Neural cell (in vitro differentiated cells): ENCODE data around the gene HPSE2. TPM values are rescaled to one million over a fixed set of nuclear protein-coding genes. Genes with fewer than 3 reads are reported as not detected.

Source experiments
- H2AFZ ChIP-seq: fragments of 200-600, 300-800 bp; sonication (generic), shearing (Covaris generic); 2 replicates; pipeline ENCODE4 v1.6.0; 2014; ENCODE audit warnings: low read depth, mild to moderate bottlenecking, antibody characterized with exemption, low read length, moderate library complexity
- H3F3A ChIP-seq: fragments of 200-600 bp; shearing (Covaris generic); 2 replicates; pipeline ENCODE4 v1.6.1; 2016; ENCODE audit warnings: mild to moderate bottlenecking, moderate library complexity, mixed read lengths, antibody characterized with exemption, low read length; ENCODE audit not compliant: insufficient read depth, poor library complexity, severe bottlenecking
- H3K27ac ChIP-seq: fragments of 200-600, 300-800 bp; sonication (generic), shearing (Covaris generic); 2 replicates; pipeline ENCODE4 v1.5.1; 2014; ENCODE audit warnings: mild to moderate bottlenecking, low read length, moderate library complexity
- H3K27me3 ChIP-seq: fragments of 300-800, 200-600 bp; sonication (generic), shearing (Covaris generic); 2 replicates; pipeline ENCODE4 v1.6.0; 2014; ENCODE audit warnings: mild to moderate bottlenecking, low read depth, low read length, moderate library complexity; ENCODE audit not compliant: insufficient read depth
- H3K36me3 ChIP-seq: fragments of 300-800, 200-600 bp; sonication (generic), shearing (Covaris generic); 2 replicates; pipeline ENCODE4 v1.5.1; 2014; ENCODE audit warnings: mild to moderate bottlenecking, antibody characterized with exemption, low read length, moderate library complexity; ENCODE audit not compliant: insufficient read depth
- H3K4me2 ChIP-seq: fragments of 300-800, 200-600 bp; sonication (generic), shearing (Covaris generic); 2 replicates; pipeline ENCODE4 v1.6.0; 2014; ENCODE audit warnings: mild to moderate bottlenecking, low read length
- H3K4me3 ChIP-seq: fragments of 300-800, 200-600 bp; sonication (generic), shearing (Covaris generic); 2 replicates; pipeline ENCODE4 v1.5.1; 2014; ENCODE audit warnings: mild to moderate bottlenecking, low read length, moderate library complexity
- H3K79me2 ChIP-seq: fragments of 200-600 bp; shearing (Covaris generic); replicated peaks from 2 replicates; pipeline ENCODE4 v1.6.0; 2014; ENCODE audit warnings: mild to moderate bottlenecking, low read length, moderate library complexity; ENCODE audit not compliant: insufficient read depth
- H3K9ac ChIP-seq: fragments of 300-800, 200-600 bp; sonication (generic), shearing (Covaris generic); 2 replicates; pipeline ENCODE4 v1.6.1; 2016; ENCODE audit warnings: mild to moderate bottlenecking, low read length, mixed read lengths
- H3K9me2 ChIP-seq: fragments of 200-600 bp; shearing (Covaris generic); 2 replicates; pipeline ENCODE4 v1.6.1; 2016; ENCODE audit warnings: mild to moderate bottlenecking, low read length, mixed read lengths; ENCODE audit not compliant: insufficient read depth
- H3K9me3 ChIP-seq: fragments of 200-600, 300-800 bp; sonication (generic), shearing (Covaris generic); 2 replicates; pipeline ENCODE4 v1.6.1; 2016; ENCODE audit warnings: mild to moderate bottlenecking, mixed run types, low read length, moderate library complexity, mixed read lengths
- H4K20me1 ChIP-seq: fragments of 200-600 bp; shearing (Covaris generic); 2 replicates; pipeline ENCODE4 v1.6.1; 2016; ENCODE audit warnings: mild to moderate bottlenecking, mixed run types; ENCODE audit not compliant: insufficient read depth
- EP300 ChIP-seq: fragments of 450-650 bp; conservative IDR thresholded peaks from 2 replicates; pipeline ENCODE4 v1.6.1; 2014; ENCODE audit warnings: antibody characterized with exemption, mild to moderate bottlenecking, moderate library complexity; ENCODE audit not compliant: poor library complexity, severe bottlenecking
- EZH2 ChIP-seq: fragments of 200-600, 300-800 bp; shearing (Covaris generic), sonication (generic); IDR thresholded peaks from 2 replicates; pipeline ENCODE4 v1.6.1; 2014; ENCODE audit warnings: antibody characterized with exemption, low read length, borderline replicate concordance, mild to moderate bottlenecking; ENCODE audit not compliant: insufficient read depth, poor library complexity, severe bottlenecking
- MXI1 ChIP-seq: fragments of 450-650 bp; conservative IDR thresholded peaks from 2 replicates; pipeline ENCODE4 v1.6.1; 2014; ENCODE audit warnings: antibody characterized with exemption, mild to moderate bottlenecking; ENCODE audit not compliant: poor library complexity, severe bottlenecking
- POLR2AphosphoS5 ChIP-seq: IDR thresholded peaks from 2 replicates; pipeline ENCODE4 v1.6.1; 2012
- RAD21 ChIP-seq: fragments of 450-650 bp; conservative IDR thresholded peaks from 2 replicates; pipeline ENCODE4 v1.6.1; 2014; ENCODE audit warnings: antibody characterized with exemption, mild to moderate bottlenecking, moderate library complexity
- SMC3 ChIP-seq: fragments of 450-650 bp; conservative IDR thresholded peaks from 2 replicates; pipeline ENCODE4 v1.6.1; 2014; ENCODE audit warnings: antibody characterized with exemption, mild to moderate bottlenecking, moderate library complexity; ENCODE audit not compliant: poor library complexity
- TAF1 ChIP-seq: IDR thresholded peaks from 2 replicates; pipeline ENCODE4 v1.6.1; 2012; ENCODE audit warnings: low read depth
- polyA plus RNA-seq: library from polyadenylated mRNA; depleted of rRNA; stranded (reverse); fragments of >200 nt; gene quantifications from 2 replicates; pipeline ENCODE4 v1.2.3, GENCODE V29; 2014
- TF ChIP-seq, protein P1 (sequence below): IDR thresholded peaks from 2 replicates; pipeline ENCODE4 v1.6.1; 2012; ENCODE audit warnings: borderline replicate concordance
- TF ChIP-seq, protein P2 (sequence below): fragments of 450-650 bp; IDR thresholded peaks from 2 replicates; pipeline ENCODE4 v1.5.1; 2014; ENCODE audit warnings: antibody characterized with exemption, mild to moderate bottlenecking, moderate library complexity; ENCODE audit not compliant: poor library complexity, severe bottlenecking

The HPSE2 gene
- polyA plus RNA-seq, 1 donor from 2014 or later: not detected

DNA sequence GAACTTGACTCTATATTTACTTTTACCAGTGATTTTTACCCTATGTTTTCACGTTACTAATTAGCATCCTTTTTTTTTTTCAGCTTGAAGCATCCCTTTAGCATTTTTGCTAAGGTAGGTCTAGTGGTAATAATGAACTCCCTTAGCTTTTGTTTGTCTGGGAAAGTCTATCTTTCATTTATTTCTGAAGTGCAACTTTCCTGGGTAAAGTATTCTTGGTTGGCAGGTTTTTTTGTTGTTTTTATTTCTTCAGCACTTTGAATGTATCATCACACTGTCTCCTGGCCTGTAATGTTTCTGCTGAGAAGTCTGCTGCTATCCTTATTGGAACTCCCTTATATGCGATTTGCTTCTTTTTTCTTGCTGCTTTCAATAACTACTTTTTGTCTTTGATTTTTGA lies 639.2 kb downstream of the HPSE2 start:
- TF ChIP-seq EP300: no peak
- TF ChIP-seq, protein P1, sequence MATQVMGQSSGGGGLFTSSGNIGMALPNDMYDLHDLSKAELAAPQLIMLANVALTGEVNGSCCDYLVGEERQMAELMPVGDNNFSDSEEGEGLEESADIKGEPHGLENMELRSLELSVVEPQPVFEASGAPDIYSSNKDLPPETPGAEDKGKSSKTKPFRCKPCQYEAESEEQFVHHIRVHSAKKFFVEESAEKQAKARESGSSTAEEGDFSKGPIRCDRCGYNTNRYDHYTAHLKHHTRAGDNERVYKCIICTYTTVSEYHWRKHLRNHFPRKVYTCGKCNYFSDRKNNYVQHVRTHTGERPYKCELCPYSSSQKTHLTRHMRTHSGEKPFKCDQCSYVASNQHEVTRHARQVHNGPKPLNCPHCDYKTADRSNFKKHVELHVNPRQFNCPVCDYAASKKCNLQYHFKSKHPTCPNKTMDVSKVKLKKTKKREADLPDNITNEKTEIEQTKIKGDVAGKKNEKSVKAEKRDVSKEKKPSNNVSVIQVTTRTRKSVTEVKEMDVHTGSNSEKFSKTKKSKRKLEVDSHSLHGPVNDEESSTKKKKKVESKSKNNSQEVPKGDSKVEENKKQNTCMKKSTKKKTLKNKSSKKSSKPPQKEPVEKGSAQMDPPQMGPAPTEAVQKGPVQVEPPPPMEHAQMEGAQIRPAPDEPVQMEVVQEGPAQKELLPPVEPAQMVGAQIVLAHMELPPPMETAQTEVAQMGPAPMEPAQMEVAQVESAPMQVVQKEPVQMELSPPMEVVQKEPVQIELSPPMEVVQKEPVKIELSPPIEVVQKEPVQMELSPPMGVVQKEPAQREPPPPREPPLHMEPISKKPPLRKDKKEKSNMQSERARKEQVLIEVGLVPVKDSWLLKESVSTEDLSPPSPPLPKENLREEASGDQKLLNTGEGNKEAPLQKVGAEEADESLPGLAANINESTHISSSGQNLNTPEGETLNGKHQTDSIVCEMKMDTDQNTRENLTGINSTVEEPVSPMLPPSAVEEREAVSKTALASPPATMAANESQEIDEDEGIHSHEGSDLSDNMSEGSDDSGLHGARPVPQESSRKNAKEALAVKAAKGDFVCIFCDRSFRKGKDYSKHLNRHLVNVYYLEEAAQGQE: no peak
- no peak for TF ChIP-seq POLR2AphosphoS5
- TF ChIP-seq, protein P2, sequence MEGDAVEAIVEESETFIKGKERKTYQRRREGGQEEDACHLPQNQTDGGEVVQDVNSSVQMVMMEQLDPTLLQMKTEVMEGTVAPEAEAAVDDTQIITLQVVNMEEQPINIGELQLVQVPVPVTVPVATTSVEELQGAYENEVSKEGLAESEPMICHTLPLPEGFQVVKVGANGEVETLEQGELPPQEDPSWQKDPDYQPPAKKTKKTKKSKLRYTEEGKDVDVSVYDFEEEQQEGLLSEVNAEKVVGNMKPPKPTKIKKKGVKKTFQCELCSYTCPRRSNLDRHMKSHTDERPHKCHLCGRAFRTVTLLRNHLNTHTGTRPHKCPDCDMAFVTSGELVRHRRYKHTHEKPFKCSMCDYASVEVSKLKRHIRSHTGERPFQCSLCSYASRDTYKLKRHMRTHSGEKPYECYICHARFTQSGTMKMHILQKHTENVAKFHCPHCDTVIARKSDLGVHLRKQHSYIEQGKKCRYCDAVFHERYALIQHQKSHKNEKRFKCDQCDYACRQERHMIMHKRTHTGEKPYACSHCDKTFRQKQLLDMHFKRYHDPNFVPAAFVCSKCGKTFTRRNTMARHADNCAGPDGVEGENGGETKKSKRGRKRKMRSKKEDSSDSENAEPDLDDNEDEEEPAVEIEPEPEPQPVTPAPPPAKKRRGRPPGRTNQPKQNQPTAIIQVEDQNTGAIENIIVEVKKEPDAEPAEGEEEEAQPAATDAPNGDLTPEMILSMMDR: no peak
- TF ChIP-seq TAF1: no peak
- no peak for TF ChIP-seq SMC3
- no peak for TF ChIP-seq RAD21
- no peak for TF ChIP-seq EZH2
- TF ChIP-seq MXI1: no peak
- H4K20me1 ChIP-seq: no peaks in the 10 kb centered on the region
- no peaks in the 10 kb centered on the region for H3K79me2 ChIP-seq
- H3K36me3 ChIP-seq: no peaks in the 10 kb centered on the region
- H3F3A ChIP-seq: no peaks in the 10 kb centered on the region
- no peak overlapping the region for H3K4me2 ChIP-seq
- H3K9me3 ChIP-seq: no peaks in the 10 kb centered on the region
- no peak overlapping the region for H3K4me3 ChIP-seq
- no peak overlapping the region for H2AFZ ChIP-seq
- no peak overlapping the region for H3K9ac ChIP-seq
- no peak overlapping the region for H3K27ac ChIP-seq
- no peaks in the 10 kb centered on the region for H3K27me3 ChIP-seq
- no peaks in the 10 kb centered on the region for H3K9me2 ChIP-seq

DNA sequence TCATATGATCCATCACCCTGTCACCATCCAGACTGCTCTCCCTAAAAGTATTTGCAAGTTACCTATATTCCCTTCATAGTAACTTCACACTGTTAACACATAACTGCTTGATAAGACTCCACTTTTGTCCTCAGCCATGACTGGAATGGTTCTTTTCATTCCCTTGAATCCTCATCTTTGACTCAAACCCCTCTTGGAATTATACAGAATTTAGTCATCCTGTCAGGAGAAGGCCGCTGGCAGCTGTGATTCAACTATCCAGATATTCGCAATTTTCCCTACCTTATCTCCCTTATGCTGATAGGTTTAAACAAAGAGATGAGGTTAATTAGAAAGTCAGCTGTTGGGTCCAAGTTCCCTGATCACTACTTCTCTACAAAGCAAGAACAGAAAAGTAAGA lies 646.0 kb downstream of the HPSE2 start:
- Histone ChIP-seq H3K4me2 (no peak overlapping the region), H3K9ac (no peak overlapping the region), H3K36me3 (no peaks in the 10 kb centered on the region), H3K27ac (no peak overlapping the region), H2AFZ (no peak overlapping the region), H3K9me3 (no peaks in the 10 kb centered on the region), H3K27me3 (no peaks in the 10 kb centered on the region), H3F3A (no peaks in the 10 kb centered on the region), H3K79me2 (no peaks in the 10 kb centered on the region), H4K20me1 (no peaks in the 10 kb centered on the region), H3K9me2 (no peaks in the 10 kb centered on the region), H3K4me3 (no peak overlapping the region)
- TF ChIP-seq, protein P2: no peak
- no peak for TF ChIP-seq EP300
- TF ChIP-seq POLR2AphosphoS5: no peak
- no peak for TF ChIP-seq SMC3
- TF ChIP-seq, protein P1: no peak
- no peak for TF ChIP-seq EZH2
- no peak for TF ChIP-seq TAF1
- no peak for TF ChIP-seq MXI1
- no peak for TF ChIP-seq RAD21
